MG63 (cell line): ENCODE measurements around the gene HES5. TPM values are rescaled to one million over a fixed set of nuclear protein-coding genes. Genes with fewer than 3 reads are reported as not detected.
A peak's percentile ranks its signal among the peaks of the same experiment; 100 is the strongest.

Source experiments
- DNase-seq: peaks from one replicate; pipeline ENCODE4 v3.0.0-alpha.2; 2020
- H3K27me3 ChIP-seq: fragments of 250-450 bp; sonication (Bioruptor Pico); 2 replicates; pipeline ENCODE4 v1.5.1; 2020; ENCODE audit warnings: mild to moderate bottlenecking, moderate library complexity
- H3K36me3 ChIP-seq: fragments of 250-450 bp; sonication (Bioruptor Pico); 2 replicates; pipeline ENCODE4 v1.5.1; 2020; ENCODE audit warnings: mild to moderate bottlenecking, moderate library complexity
- H3K4me3 ChIP-seq: fragments of 250-450 bp; sonication (Bioruptor Pico); 2 replicates; pipeline ENCODE4 v1.5.1; 2020; ENCODE audit warnings: mild to moderate bottlenecking, moderate library complexity
- H3K9me3 ChIP-seq: fragments of 250-450 bp; sonication (Bioruptor Pico); 2 replicates; pipeline ENCODE4 v1.5.1; 2020; ENCODE audit warnings: mild to moderate bottlenecking, moderate library complexity
- total RNA-seq: library from RNA; depleted of rRNA; stranded (reverse); fragments of >200 nt; shearing (Covaris generic); gene quantifications from 2 replicates; pipeline ENCODE4 v1.2.3, GENCODE V29; 2014; ENCODE audit warnings: low replicate concordance

Gene HES5
- total RNA-seq, 1 experiment from 2014 or later: not detected

DNA sequence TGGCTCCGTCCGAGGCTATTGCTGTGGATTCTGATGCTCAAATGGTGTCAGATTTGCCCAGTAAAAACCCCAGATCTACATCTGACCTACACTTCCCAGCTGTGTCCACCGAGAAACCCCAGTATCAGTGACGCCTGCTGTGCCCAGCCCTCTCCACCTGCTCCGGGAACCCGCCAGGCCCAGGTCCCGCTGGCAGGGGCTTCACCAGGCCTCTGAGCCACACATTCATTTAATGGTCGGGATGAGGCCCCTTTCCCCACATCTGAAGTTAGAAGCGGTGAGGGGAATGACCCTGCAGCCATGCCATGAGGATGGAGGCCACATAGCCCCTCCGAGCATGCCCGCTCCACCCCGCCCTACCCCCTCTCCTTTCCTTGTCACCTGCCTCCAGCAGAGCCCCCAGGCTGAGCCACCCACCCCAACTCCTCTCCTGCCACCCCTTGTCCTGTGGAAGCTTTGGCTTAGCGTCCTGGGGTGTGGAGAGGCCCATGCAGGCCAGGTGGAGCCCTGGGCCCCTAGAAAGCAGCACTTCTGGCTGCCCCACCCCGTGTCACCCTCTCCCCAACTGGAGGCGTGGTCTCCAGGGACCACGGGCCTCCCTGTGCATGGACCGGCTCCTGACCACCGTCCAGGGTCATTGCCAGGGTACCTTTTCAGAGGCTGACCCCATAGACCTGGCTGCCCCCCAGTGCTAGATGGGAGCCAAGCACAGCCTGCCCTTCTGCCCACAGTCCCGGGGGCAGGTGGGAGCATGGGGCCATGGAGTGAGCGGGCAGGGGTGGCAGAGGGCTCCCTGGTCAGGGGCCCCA, 34.1 kb upstream of the HES5 start:
- Histone ChIP-seq H3K36me3 (no peaks in the 10 kb centered on the region), H3K4me3 (no peak overlapping the region), H3K9me3 (no peaks in the 10 kb centered on the region), H3K27me3 (no peaks in the 10 kb centered on the region)
- DNase-seq: no peak

DNA sequence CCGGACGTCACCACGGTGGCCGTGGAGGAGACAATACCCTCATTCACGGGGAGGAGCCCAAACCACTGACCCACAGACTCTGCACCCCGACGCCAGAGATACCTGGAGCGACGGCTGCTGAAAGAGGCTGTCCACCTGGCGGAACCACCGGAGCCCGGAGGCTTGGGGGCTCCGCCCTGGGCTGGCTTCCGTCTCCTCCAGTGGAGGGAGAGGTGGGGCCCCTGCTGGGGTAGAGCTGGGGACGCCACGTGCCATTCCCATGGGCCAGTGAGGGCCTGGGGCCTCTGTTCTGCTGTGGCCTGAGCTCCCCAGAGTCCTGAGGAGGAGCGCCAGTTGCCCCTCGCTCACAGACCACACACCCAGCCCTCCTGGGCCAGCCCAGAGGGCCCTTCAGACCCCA, 33.1 kb upstream of the HES5 start:
- DNase-seq: no peak
- Histone ChIP-seq H3K36me3 (no peaks in the 10 kb centered on the region), H3K4me3 (no peak overlapping the region), H3K9me3 (no peaks in the 10 kb centered on the region), H3K27me3 (no peaks in the 10 kb centered on the region)

DNA sequence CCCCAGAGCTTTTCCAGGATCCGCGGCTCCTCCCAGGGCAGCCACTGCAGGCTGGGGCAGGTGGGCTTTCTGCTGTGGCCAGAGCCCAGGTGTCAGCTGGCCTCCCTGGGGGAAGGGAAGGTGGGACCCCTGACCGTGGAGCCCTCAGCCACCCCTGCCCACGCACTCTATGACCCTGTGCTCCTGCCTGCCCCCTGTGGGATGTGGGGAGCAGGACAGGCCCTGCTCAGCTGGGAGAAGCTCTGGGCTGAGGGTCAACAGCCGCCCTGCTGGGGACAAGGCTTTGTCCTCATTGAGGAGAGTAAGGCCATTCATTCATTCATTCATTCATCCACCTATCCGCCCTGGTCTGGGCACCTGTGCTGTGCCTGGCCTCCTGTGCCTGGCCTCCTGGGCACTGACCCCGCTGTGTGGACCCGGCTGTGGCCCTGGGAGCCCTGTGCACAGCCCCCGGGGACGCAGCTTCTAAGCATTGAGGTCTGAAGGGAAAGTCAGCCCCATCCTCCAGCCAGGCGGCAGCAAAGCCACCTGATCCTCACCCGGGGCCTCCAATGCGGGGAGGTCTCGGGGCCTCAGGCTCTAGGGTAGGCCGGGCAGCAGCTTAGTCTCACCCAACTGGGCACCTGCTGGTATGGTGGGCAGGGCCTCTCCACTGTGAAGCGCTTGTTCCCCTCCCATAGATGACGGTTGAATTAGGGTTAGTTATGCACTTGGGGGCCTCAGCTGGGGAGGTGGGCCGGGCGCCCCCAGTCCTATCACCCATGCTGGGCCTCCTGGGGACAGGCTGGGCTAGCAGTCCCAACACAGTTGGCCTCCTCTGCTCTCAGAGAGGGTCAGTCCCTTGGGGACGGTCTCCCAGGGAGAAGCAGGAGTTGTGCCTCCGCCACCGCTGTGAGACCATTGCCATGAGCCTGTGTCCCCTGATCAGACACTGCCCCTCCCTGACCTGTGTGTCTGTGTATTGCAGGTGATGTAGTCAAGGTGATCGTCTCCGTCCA, 32.1 kb upstream of the HES5 start:
- no peaks in the 10 kb centered on the region for H3K9me3 ChIP-seq
- no peak for DNase-seq
- no peaks in the 10 kb centered on the region for H3K27me3 ChIP-seq
- no peaks in the 10 kb centered on the region for H3K36me3 ChIP-seq
- no peak overlapping the region for H3K4me3 ChIP-seq

DNA sequence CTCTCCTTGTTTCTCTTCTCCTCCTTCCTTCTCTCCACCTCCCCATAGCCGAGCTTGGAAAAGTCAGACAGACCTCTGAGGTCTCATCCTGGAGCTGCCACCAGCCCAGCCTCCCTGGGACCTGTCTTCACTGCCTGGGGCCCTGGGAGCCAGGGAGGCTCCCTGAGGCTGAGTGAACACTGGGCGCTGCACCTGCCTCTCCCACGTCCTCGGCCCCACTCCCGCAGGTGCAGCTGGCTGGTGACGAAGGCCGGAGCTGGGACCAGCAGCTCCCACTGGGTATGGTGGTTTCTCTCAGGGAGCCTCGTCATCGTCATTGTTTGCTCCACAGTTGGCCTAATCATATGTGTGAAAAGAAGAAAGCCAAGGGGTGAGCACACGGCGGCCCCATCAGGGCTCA, 31.4 kb upstream of the HES5 start:
- Histone ChIP-seq H3K27me3 (no peaks in the 10 kb centered on the region), H3K36me3 (no peaks in the 10 kb centered on the region), H3K4me3 (no peak overlapping the region), H3K9me3 (no peaks in the 10 kb centered on the region)
- DNase-seq: no peak

DNA sequence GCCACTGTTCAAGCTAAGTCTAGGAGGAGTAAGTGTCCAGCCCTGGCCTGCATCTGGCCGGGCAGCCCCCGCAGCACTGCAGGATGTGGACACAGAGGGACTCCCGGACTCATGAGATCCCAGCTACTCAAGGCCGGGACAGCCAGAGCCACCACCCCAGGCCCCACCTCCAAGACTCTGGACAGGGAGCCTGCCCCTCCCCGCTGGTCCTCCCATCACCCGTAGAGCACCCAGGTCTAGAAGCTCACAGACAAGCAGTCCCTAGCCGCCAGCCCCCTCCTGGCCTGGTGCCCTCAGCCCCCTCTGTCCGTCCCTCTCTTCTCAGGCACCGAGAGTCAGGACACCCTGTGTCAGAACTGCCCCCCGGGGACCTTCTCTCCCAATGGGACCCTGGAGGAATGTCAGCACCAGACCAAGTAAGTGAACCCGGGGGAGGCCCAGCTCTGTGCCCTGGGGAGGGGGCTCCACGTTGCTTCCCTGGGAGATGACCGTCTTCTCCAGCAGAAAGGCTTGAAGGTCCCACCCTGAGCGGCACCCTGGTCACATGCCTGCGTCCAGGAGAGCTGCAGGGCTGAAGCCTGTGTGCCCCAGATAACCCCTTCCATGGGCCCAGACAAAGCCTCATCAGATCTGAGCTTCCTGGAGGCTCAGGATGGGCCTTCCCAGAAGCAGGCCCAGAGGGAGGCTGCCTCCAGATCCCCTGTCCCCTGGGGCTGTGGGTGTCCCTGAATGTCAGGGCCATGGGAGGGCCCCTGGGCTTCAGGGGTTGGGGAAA, 30.4 kb upstream of the HES5 start:
- no peaks in the 10 kb centered on the region for H3K9me3 ChIP-seq
- DNase-seq: no peak
- H3K36me3 ChIP-seq: no peaks in the 10 kb centered on the region
- no peaks in the 10 kb centered on the region for H3K27me3 ChIP-seq
- no peak overlapping the region for H3K4me3 ChIP-seq

DNA sequence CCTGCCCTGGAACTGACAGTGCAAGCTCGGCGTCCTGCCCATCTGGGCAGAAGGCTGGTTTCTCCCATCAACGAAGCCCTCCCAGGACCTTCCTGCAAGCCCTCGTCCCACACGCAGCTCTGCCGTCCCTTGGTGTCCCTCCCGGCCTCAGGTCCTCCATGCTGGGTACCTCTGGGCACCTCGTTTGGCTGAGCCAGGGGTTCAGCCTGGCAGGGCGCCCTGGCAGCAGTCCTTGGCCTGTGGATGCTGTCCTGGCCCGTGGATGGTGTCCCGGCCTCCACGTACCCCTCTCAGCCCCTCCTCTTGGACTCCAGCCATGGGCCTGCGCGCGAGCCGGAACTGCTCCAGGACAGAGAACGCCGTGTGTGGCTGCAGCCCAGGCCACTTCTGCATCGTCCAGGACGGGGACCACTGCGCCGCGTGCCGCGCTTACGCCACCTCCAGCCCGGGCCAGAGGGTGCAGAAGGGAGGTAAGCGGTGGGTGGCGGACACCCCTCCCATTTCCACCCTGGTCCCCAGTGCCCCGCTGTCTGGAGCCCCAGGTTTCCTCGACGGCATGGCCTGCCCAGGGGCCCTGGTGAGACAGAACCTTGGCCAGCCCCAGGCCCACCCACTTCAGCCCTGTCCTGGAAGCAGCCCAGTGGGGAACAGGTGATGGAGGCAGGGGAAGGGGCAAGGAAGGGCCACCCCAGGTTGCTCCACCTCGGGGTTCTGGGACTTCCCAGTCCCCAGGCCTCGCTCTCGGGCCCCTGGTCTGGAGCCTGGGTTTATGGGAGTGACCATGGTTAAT, 29.6 kb upstream of the HES5 start:
- DNase-seq: no peak
- no peaks in the 10 kb centered on the region for H3K9me3 ChIP-seq
- H3K36me3 ChIP-seq: no peaks in the 10 kb centered on the region
- H3K4me3 ChIP-seq: no peak overlapping the region
- no peaks in the 10 kb centered on the region for H3K27me3 ChIP-seq

DNA sequence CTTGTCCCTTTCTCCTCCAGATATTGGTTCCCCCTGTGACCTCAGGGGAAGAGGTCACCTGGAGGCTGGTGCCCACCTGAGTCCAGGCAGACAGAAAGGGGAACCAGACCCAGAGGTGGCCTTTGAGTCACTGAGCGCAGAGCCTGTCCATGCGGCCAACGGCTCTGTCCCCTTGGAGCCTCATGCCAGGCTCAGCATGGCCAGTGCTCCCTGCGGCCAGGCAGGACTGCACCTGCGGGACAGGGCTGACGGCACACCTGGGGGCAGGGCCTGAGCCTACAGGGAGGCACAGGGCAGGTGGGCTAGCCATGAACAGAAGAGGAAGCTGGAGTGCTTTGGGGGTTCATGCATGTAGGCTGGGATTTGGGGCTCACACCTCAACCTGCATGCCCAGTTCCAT, 28.8 kb upstream of the HES5 start:
- DNase-seq: no peak
- Histone ChIP-seq H3K36me3 (no peaks in the 10 kb centered on the region), H3K27me3 (no peaks in the 10 kb centered on the region), H3K4me3 (no peak overlapping the region), H3K9me3 (no peaks in the 10 kb centered on the region)

DNA sequence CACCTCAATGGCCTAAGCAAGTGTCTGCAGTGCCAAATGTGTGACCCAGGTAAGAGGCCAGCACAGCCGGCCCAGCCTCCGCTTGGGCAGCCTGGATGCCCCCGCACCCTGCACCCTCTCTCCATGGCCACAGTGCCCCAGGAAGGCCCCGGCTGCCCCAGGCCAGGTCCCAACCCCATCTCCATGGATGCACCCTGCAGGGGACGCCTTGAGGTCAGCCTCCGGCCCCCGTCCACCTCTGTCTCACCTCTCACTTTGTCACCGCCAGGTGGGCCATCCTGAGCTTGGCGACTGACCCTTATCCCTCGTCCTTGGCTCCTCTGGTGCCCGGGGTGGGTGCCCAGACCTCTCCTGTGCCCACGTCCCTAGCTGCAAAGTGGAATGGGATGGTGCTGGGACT, 28.4 kb upstream of the HES5 start:
- no peaks in the 10 kb centered on the region for H3K36me3 ChIP-seq
- no peak for DNase-seq
- H3K27me3 ChIP-seq: no peaks in the 10 kb centered on the region
- no peak overlapping the region for H3K4me3 ChIP-seq
- no peaks in the 10 kb centered on the region for H3K9me3 ChIP-seq

DNA sequence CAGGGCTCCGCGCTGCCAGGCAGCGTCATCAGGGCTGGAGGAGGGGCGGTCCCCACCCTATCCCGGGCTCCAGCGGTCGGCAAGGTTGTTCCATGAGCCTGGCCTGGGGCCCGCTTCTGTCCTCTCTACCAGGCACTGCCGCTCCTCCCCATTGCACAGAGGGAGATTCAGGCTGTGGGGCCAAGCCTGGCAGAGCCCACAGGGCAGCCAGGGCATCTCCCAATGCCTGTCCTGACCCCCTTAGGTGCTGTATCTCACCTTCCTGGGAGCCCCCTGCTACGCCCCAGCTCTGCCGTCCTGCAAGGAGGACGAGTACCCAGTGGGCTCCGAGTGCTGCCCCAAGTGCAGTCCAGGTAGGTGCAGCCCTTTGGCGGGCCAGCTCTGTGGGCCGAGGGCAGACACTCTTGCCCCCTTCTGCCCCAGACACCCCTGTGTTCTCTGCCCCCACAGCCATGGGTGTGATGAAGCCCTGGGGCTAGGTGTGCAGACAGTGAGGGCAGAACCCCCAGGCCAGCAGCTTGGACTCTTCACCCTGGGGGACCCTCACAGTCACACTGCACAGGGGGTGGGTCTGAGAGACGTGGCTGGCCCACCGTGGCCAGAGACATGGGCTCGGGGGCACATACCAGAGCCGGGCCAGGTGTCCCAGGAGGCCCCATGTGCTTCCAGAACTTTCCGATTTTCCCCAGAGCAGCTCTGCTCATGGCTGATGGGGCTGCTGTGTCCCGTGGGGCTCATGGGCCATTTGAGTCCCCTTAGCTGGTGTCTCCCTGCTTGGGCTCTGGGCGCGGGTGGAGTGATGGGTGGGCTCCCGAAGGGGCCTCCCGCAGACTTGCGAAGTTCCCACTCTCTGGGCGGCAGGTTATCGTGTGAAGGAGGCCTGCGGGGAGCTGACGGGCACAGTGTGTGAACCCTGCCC, 27.7 kb upstream of the HES5 start:
- Histone ChIP-seq H3K4me3 (no peak overlapping the region), H3K27me3 (no peaks in the 10 kb centered on the region), H3K36me3 (no peaks in the 10 kb centered on the region), H3K9me3 (no peaks in the 10 kb centered on the region)
- no peak for DNase-seq

DNA sequence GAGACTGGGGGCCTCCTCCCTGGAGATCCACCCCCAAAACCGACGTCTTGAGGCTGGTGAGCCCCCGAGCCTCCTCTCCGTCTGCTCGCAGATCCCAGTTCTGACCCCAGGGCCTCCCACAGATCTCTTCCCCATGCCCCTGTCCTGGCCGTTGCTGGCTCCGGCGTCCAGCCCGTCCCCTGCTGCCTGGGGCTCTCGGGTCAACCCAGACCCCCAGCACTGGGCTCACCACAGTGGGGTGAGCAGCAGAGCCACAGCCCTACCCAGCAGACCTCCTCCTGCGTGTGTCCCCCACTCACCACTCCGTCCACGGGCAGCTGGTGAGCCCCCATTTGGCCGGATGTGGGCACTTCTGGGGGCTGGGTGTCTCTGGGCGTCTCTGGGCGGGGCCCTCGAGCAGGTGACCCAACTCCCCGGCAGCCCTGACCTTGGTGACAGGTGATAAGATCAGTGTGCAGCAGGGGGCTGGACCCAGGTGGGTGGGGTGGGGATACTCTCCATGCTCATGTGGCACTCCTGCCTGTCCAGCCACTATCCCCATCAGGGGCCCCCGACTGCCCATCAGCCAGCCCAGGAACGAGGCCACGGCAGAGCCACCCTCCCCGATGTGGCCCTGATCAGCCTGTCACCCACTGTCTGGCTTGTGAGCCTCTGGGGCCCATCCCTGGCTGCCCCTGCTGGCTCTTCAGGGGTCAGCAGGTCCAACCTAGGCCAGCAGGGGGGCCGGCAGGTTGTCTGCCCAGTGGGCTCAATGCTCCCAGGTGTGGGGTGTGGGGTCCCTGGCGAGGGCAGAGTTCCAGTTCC, 26.8 kb upstream of the HES5 start:
- Histone ChIP-seq H3K9me3 (no peaks in the 10 kb centered on the region), H3K4me3 (peak overlapping the region; percentile 47), H3K27me3 (no peaks in the 10 kb centered on the region), H3K36me3 (no peaks in the 10 kb centered on the region)
- no peak for DNase-seq

DNA sequence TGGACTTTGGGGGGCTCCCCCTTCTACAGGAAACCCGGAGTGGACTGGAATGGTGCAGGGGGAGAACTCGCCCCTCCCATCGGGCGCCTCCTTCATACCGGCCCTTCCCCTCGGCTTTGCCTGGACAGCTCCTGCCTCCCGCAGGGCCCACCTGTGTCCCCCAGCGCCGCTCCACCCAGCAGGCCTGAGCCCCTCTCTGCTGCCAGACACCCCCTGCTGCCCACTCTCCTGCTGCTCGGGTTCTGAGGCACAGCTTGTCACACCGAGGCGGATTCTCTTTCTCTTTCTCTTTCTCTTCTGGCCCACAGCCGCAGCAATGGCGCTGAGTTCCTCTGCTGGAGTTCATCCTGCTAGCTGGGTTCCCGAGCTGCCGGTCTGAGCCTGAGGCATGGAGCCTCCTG, 26.2 kb upstream of the HES5 start, which contains the start of gene TNFRSF14:
TSS of gene TNFRSF14 (plus strand) at position 95 of the 401 bp plus-strand sequence. CDS start at position 389, 294 bp downstream.
- peak; percentile 22 for DNase-seq
- H3K4me3 ChIP-seq: peak within 1 kb of the TSS; percentile 47
- H3K27me3 ChIP-seq: no peaks in the 10 kb centered on the region
- H3K36me3 ChIP-seq: no peaks in the 10 kb centered on the region
- no peaks in the 10 kb centered on the region for H3K9me3 ChIP-seq

DNA sequence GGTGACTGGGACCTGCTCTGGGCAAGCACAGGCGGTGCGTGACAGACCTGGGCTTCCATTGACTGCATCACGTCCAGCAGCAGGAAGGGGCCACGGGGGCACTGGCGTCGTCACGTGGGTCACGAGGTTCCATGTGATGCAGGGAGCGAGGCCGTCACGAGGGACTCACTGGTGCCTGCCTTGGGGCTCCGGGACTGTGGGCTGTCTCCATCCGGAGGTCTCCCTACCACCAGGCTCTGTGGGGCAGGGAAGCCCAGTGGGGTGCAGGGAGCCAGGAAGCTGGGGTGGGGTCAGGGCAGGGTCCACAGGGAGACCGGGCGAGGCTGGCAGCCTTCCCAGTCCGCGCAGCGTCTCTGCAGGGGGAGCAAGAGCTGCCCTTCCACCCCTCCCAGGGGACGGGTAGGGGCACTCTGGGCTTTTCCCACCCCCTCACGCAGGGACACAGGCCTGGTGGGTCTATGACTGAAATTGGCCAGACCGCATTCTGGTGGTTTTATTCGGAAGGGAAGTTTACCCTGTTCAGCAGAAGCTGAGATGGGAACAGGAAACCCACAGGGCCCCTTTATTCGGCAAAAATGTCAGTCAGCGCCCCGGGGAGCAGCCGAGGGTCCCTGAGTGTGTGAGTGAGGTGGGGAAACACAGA, 25.7 kb upstream of the HES5 start:
- Histone ChIP-seq H3K4me3 (peak overlapping the region; percentile 47), H3K36me3 (no peaks in the 10 kb centered on the region), H3K27me3 (no peaks in the 10 kb centered on the region), H3K9me3 (no peaks in the 10 kb centered on the region)
- no peak for DNase-seq

DNA sequence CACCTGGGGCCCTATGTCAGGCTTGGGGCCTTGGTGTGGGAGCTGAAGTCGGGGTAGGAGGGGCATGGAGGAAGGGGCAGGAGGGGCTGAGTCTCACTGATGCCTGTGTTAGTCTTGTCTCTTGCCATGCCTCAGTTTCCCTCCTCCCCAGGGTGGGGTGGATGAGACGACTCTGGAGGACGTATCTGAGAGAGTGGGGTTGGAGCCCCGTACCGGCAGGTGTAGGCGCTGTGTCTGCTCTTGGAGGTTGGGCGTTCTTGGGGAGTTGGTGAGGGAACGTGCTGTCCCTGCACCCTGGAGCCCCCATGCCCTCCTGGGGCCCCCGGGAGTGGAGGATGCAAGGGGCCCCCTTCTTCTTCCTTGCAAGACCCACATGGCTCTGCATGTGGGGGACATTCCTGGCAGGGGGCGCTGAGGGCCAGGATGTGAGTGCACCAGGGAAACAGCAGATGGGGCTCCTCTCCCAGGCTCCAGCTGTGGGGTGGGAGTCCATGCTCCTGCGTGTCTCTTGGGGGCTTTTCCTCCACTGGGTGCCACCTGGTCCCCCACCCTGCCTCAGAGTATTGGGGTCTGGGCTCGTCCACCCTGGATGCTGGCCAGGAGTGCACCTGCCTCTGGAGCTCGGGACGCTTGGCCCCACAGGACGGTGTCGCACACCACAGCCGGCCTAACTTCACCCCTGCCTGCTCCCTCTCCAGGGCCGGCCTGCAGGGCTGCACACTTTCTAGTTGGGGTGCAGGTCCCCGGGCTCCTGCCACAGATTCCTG, 24.7 kb upstream of the HES5 start:
- no peak for DNase-seq
- Histone ChIP-seq H3K4me3 (no peak overlapping the region), H3K9me3 (no peaks in the 10 kb centered on the region), H3K36me3 (no peaks in the 10 kb centered on the region), H3K27me3 (no peaks in the 10 kb centered on the region)
